UCSD-AML1 (cell line): ENCODE results near the gene RNFT2.

Experiments
- DNase-seq: peaks from one replicate; lab custom pipeline; 2025; ENCODE audit not compliant: unreplicated experiment; lab: John Stamatoyannopoulos, UW

The RNFT2 gene

DNA sequence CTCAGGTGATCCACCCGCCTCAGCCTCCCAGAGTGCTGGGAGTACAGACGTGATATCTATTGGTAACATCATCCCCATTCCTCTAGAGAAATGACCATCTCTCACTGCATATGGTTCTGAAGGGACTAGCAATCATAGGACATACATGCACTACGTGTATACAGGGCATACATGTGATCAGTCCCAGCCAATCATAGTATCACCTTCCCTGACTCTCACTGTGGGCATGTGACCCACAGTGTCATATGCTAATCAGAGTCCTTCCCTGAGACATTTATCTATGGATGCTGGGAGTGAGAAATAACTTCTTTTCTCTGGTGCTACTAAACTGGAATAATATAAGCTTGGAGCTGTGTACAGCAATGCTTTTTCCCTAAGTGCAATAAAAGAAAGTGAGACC lies 160.6 kb downstream of the RNFT2 start:
- DNase-seq = no peak

DNA sequence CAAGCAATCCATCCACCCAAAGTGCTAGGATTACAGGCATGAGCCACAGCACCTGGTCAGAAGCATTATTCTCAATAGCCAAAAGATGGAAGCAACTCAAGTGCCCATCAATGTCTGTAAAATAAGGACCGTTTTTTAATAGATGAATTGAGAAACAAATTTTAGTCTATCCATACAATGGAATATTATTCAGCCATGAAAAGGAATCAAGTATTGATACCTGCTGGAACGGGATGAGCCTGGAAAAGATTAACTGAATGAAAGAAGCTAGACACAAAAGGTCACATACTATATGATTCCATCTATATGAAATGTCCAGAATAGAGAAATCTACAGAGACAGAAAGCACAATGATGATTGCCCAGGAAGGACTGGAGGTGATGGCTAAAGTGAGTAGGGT lies 163.5 kb downstream of the RNFT2 start:
- no peak for DNase-seq
